Stimulated activated CD4-positive, alpha-beta T cell treated with anti-CD3 and anti-CD28 coated beads, Interleukin-2, amount 100 ng/mL, for 48 hours (primary cell): ENCODE measurements around the gene ACOT12.

ENCODE experiments used
- DNase-seq, 2 donors: peaks; one replicate each; pipeline ENCODE4 v3.0.0-alpha.2; 2020

ACOT12 gene

DNA sequence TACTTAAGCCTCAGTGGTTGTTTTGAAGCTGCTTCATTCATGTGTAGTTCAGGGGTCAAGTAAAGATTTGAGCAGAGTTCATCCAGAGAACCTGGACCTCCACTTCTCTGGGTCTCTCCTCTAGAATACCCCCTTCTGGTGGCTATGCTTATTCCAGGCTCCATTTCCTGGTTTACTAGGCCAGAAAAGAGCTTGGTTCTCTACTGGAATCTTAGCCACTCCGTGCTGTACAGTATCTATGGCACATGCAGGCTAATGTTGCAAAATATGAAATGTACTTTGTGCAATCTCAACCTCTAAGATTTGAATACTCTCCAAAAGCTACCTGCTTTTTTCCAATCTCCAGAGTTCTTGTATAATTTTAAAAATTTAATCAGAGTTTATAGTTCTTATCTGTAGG lies 110.0 kb downstream of the ACOT12 start:
- DNase-seq, result no peak
